SK-MEL-5 (cell line): ENCODE measurements around the gene MYO1B. TPM values are rescaled to one million over a fixed set of nuclear protein-coding genes. Genes with fewer than 3 reads are reported as not detected.

ENCODE experiments used
- small RNA-seq, 2 experiments: library from RNA; depleted of rRNA; stranded (forward); fragments of <200 nt; gene quantifications; one replicate each; pipeline ENCODE3, GENCODE V24; 2014
- total RNA-seq: library from RNA; depleted of rRNA; stranded (reverse); fragments of >200 nt; shearing (Covaris generic); gene quantifications from 2 replicates; pipeline ENCODE4 v1.2.3, GENCODE V29; 2014; rRNA removed

MYO1B gene
- total RNA-seq, 1 experiment from 2014 or later = 43.4 TPM

Small RNA genes within 50 kb of the gene (small RNA-seq; reads per million reads assigned to genes)
- 0 reads per million in 2 experiments for gene RNU6-1045P

Other genes with a start within 250 kb of the MYO1B start
- 36.8 and 40.4 TPM in 2 replicates for gene STAT1, start 231.2 kb upstream of the MYO1B start, total RNA-seq
- not detected in 2 replicates for gene STAT4, start 94.4 kb upstream of the MYO1B start, total RNA-seq